RWPE1 (cell line): ENCODE measurements around the gene BTG4.
A peak's percentile ranks its signal among the peaks of the same experiment; 100 is the strongest.

Experiments used
- CTCF ChIA-PET: fragments of 350-600 bp; sonication (Branson Sonifier 250); formaldehyde crosslinking; extraction: SDS; loops from one replicate; lab custom pipeline; 2021; lab: Yijun Ruan, JAX
- POLR2A ChIA-PET: fragments of 400-600 bp; formaldehyde crosslinking; extraction: SDS; loops from one replicate; lab custom pipeline; 2020; ENCODE audit warnings: antibody characterized with exemption; ENCODE audit not compliant: low non-redundant PET; lab: Yijun Ruan, JAX
- DNase-seq: peaks from one replicate; pipeline ENCODE4 v3.0.0; 2012; ENCODE audit warnings: low spot score
- H3K27ac ChIP-seq: fragments of 450-650 bp; 2 replicates; pipeline ENCODE4 v1.5.1; 2017
- TF ChIP-seq, protein P1 (sequence below): fragments of 450-650 bp; conservative IDR thresholded peaks from 2 replicates; pipeline ENCODE4 v1.5.1; 2017; ENCODE audit warnings: low read depth, mild to moderate bottlenecking

The BTG4 gene

DNA sequence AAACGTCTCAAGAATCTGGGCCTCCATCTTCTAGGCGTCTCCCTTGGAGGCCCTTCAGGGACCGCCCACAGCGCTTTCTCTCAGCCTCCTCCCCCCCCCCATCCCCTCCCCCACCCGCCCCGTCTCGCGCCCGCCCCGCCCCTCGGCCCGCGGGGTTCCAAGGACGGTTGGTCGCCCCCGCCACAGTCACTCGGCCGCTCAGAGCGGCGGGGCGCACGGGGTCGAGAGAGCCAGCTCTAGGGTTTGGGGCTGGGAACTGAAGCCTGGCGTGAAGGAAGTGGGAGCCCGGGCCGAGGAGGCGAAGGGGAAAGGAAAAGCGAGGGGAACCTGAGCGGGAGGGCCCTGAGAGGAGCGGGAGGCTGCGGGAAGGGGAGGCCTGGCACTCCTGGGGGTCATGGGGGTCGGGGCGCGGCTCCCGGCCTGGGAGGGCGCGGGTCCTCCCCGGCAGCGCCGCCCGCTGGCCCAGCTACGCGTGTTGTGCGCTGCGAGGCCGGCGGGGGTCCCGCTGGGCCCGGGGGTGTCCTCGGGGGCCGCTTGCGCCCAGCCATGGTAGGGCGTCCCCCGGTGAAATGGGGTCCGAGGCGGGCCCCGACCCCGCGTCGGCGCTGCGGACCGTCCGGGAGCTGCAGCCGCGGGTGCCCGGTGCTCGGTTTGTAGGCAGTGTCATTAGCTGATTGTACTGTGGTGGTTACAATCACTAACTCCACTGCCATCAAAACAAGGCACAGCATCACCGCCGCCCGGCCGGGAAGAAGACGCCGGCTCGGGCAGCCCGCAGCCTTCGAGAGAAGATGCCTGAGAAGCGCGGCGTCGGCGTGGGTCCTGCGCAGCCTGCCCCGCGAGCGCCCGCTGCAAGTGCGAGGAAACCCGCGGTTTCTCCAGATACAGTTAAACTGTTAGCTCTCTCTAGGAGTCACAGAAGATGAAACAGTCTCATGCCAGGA, at the start of gene BTG4:
Gene BTG4, minus strand, starts transcription at position 91 of the 944 bp plus-strand sequence. CDS start 13,610 bp downstream, outside the sequence.
- ChIA-PET POLR2A (no interaction called here), CTCF (no interaction called here)
- no peak for DNase-seq
- no peak within 1 kb of the TSS for H3K27ac ChIP-seq
- TF ChIP-seq, protein P1, sequence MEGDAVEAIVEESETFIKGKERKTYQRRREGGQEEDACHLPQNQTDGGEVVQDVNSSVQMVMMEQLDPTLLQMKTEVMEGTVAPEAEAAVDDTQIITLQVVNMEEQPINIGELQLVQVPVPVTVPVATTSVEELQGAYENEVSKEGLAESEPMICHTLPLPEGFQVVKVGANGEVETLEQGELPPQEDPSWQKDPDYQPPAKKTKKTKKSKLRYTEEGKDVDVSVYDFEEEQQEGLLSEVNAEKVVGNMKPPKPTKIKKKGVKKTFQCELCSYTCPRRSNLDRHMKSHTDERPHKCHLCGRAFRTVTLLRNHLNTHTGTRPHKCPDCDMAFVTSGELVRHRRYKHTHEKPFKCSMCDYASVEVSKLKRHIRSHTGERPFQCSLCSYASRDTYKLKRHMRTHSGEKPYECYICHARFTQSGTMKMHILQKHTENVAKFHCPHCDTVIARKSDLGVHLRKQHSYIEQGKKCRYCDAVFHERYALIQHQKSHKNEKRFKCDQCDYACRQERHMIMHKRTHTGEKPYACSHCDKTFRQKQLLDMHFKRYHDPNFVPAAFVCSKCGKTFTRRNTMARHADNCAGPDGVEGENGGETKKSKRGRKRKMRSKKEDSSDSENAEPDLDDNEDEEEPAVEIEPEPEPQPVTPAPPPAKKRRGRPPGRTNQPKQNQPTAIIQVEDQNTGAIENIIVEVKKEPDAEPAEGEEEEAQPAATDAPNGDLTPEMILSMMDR, result no peak

DNA sequence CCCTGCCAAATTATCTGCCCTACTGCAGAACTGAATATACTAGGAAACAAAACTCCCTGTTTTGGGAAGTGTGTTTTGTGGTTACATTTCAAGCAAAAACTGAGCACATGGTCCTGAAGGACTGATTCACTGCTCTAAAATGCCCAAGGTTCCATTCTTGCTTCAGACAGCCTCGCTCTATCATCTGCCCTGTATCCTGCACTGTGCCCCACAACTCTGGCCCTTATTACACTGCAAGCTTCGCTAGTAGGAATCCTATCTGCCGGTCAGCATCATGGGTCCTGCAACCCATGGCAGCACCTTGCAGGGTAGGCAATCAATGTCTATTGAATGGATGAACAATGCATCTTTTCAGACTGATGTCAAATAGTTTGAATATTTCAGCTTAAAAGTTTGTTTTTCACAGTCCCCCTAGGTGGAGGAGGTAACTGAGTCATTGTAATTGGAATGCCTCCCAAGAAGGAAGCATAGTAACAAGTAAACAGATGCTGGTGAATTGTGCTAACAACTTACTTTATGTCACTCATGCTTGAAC, 49.7 kb upstream of the BTG4 start:
- POLR2A ChIA-PET, result no interaction called here
- no peak overlapping the region for H3K27ac ChIP-seq

DNA sequence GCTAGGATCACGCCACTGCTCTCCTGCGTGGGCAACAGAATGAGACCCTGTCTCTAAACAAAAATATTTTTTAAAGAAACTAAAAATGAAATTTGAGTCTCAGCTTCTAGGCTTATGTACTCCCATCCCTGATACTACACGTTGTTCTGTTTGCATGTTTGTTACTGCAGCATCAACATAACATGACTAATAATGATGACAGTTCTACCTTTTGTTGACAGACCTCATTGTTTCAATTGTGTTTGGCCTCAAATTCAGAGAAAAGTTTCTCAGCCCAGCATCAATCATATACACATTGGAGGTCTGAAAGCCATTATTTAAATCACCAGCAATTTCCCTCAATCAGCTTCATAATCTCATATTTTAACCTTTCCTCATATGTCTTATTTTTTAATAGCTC, 49.1 kb upstream of the BTG4 start:
- no peak for DNase-seq
- no peak overlapping the region for H3K27ac ChIP-seq
- ChIA-PET POLR2A (no interaction called here), CTCF (interaction anchor here (0.6 to 0.9 kb wide), 2 partner anchors 220 to 268 kb away, joined by 3 to 6 read pairs; no protein-coding TSS in a partner anchor)
- TF ChIP-seq, protein P1, result no peak

More for the DNA sequence above, 49.7 kb upstream of the BTG4 start:
- DNase-seq, result peak; percentile 57
- TF ChIP-seq, protein P1, result no peak
- CTCF ChIA-PET, result interaction anchor here (0.6 to 0.9 kb wide), 2 partner anchors 220 to 267 kb away, joined by 3 to 6 read pairs; no protein-coding TSS in a partner anchor

DNA sequence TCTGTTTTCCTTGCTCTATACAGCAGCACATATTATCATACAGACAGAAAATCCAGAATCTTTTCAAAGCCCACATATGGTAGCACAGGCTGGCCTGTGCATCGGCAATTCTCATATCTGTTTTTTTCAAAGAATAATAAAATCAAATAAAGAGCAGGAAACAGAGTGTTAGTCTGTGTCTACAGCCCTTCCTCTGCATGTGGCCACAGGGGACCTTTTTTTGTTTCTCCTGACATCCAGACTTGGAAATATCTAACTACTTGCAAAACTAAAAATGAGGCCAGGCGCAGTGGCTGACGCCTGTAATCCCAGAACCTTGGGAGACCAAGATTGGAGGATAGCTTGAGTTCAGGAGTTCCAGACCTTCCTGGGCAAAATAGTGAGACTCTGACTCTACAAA, 48.6 kb upstream of the BTG4 start:
- POLR2A ChIA-PET, result no interaction called here

DNA sequence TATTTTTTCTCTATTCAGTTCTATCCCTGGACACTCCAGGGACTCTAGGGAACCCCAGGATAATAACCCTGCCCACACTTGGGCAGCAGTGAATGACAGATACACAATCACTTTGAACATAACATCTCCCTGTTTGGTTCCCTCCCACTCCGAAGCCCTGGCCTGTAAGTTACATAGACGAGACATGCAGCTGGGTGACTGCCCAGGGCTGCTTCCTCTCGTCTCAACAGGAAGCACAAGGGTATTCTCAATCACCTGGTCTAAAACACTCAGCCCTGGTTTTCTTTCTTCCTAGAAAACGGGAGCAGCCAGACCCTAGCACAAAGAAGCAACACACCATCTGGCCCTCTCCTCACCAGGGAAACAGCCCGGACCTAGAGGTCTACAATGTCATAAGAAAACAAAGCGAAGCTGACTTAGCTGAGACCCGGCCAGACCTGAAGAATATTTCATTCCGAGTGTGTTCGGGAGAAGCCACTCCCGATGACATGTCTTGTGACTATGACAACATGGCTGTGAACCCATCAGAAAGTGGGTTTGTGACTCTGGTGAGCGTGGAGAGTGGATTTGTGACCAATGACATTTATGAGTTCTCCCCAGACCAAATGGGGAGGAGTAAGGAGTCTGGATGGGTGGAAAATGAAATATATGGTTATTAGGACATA, 47.7 kb upstream of the BTG4 start:
- POLR2A ChIA-PET, result no interaction called here
- TF ChIP-seq, protein P1, result no peak
- no peak for DNase-seq
- no peak overlapping the region for H3K27ac ChIP-seq
- CTCF ChIA-PET, result interaction anchor here (0.7 kb wide), 1 partner anchor 248 kb away, joined by 3 read pairs; no protein-coding TSS in a partner anchor

More for the DNA sequence above, 48.6 kb upstream of the BTG4 start:
- no peak for DNase-seq
- CTCF ChIA-PET, result no interaction called here
- TF ChIP-seq, protein P1, result no peak
- H3K27ac ChIP-seq, result no peak overlapping the region

DNA sequence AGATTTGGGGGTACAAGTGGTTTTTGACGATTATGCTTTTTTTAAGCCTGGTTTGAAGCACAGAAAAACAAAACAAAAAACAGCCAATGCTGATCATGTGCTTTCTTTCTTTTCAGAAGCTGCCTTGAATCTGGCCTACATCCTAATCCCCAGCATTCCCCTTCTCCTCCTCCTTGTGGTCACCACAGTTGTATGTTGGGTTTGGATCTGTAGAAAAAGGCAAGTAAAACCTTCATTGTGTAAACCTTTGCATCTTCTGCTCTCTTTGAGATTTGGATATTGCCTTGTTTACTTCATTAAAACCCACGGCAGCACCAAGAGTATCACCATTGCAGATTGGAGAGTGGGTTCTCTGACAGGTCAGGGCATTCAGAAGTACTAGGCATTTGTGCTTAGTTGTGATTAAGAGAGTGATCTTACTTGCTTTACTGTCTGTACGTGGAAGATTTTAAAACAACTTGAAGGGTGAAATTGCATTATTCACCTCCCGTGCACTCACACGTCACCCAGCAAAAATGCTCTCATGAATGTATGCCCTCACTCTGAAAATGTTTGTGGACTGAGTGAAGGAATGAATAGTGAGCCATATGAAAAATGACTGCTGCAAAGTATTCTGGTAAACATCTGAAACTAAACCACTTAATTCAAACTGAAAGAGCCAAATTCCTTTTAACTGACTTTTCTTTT, 45.4 kb upstream of the BTG4 start:
- ChIA-PET POLR2A (no interaction called here), CTCF (interaction anchor here (0.6 to 0.8 kb wide), 2 partner anchors 57 to 103 kb away, joined by 3 to 4 read pairs; no protein-coding TSS in a partner anchor)
- DNase-seq, result peak; percentile 65
- H3K27ac ChIP-seq, result no peak overlapping the region
- TF ChIP-seq, protein P1, result no peak
